Measurements from ENCODE around the gene LHFPL3.

LHFPL3 gene

DNA sequence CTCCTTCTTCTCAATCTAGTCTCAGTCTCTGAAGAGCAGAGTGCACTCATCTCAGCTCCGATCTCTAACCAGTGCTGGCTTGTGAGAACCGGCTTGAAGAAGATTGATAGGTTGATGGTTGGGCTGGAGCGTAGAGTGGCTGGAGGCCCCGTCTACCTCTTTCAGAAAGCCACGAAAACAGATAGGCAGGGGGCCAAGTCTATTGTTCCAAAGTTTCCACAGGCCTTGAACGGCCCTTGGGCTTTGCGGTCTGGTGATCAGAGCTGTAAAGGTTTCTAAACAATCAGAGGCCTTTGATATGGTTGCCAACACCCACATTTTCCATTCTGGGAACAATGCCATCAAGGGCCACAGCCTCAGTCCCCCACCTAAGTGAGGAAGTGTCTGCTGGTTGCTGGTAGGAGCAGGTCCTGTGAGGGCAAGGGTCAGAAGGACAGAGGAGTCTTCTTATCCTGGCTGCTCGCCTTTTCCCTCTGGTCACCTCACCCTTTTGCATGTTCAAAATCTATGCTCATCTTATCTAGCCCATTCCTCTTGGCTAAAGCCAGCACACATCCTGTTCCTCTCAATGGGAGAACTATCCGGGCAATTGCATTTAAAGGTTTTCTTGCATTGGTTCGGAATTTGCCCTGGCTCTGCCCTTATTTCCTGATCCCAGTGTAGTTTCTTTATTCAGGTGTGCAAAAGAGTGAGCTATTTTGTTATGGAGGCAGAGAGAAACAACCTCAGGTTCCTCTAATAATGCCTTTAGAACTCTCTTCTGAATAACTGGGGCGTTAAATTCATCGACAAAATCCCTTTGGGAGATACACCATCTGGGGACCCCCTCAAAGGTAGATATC is 615.3 kb downstream of the LHFPL3 start:
- no peak for FAIRE-seq

DNA sequence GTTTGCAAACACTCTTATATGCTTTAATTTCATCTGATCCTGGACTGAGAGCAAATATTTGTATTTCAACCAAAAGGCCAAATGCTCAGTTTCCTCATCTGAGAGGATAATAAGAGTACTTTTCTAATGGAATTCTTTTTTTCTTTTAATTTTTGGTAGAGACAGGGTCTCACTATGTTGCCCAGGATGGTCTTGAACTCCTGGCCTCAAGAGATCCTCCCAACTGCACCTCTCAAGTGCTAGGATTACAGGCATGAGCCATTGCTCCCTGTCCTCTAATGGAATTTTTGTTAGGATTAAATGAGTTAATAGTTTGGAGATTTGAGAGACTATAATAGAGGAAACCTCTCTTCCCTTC is 617.2 kb downstream of the LHFPL3 start:
- FAIRE-seq, result no peak

DNA sequence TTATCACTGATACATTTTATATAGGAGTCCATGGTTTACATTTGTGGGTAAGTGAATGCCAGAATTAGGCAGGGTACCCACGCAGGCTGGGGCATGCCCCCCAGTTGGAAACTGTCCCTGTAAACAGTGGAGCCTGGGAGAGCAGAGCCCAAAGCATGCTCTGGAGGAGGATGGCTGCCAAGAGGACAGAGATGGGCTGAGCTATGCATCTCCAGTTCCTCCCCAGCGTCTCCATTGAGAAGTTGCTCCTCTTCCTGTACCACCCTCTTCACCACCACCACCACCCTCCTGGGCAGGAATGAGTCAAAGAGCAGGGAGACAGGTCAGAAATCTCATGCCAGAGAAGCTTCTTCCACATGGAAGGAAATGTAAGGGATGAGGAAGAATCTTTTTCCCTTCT is 617.9 kb downstream of the LHFPL3 start:
- FAIRE-seq, result no peak

- FAIRE-seq, result no peak
These were observed 621.6 kb downstream of the LHFPL3 start for GRCh38 chr7:104950006-104950405.

DNA sequence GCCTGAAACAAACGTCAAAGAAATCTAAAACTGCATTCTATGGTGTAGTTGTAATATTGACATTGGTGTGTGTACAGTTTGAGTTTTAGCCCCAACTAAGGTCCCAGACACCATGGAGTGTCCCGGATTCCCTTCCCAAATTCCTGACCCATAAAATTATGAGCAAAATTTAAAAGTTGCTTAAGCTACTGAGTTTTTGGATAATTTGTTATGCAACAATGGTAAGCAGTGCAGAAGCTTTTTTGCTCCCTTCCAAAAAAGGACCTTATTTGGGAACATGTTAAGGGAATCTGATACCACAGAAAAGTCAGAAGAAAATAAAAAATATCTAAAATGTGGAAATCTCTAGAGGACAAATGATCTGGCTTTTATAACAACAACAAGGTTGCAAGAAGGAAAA is 622.4 kb downstream of the LHFPL3 start:
- no peak for FAIRE-seq

- FAIRE-seq, result no peak
These were observed 623.1 kb downstream of the LHFPL3 start for GRCh38 chr7:104951546-104951945.

GRCh38 chr7:104955276-104955675 is 626.9 kb downstream of the LHFPL3 start:
- no peak for FAIRE-seq

All from G401.6 (cell line).